T-helper 2 cell treated with Interferon-gamma antibody and Interleukin-4, amounts not matched to agents 100 ng/mL and 5 ng/mL, for 36 hours (primary cell): ENCODE data around the gene RAB3IL1. TPM values are rescaled to one million over a fixed set of nuclear protein-coding genes. Genes with fewer than 3 reads are reported as not detected.

ENCODE experiments used
- intact Hi-C: fragments of 100-400 bp; cut with micrococcal nuclease; formaldehyde crosslinking; loops from one replicate; pipeline ENCODE4 v1.15.1; 2023
- total RNA-seq: library from RNA; stranded (reverse); gene quantifications from 2 replicates; pipeline ENCODE4 v1.2.3, GENCODE V29; 2022

RAB3IL1 gene
- total RNA-seq, 1 donor from 2014 or later: not detected

DNA sequence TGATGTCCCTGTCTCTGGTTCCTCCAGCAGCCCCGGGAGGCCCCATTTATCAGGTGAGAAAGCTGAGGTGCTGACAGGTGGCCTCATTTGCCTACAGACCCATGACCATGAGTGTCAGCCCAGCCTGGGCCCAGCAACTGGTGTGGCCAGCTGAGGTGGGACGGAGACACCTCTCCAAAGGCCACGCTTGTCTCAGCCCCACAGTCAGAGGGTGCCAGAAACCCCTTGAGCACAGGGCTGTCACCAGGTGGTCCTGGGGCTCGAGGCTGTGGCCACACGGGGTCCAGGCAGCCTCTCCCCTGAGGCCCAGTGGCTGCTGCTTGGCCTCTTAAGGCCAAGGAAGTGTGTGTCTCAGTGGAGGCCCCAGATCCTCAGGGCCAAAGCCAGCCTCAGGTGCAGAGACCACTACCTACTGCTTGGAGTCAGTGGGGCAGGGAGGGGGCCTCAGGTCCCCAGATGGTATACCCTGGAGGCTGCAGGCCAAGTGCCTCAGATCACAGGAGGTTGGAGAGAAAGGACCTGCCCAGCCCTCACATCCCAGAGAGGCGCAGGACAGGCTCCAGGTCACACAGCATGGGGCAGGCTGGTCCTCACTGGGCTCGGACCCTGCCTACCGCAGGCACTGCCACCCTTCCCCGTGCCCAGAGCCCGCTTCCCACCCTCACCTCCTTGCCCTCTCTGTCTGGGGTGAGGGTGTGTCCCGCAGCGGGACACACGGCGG, 11.4 kb downstream of the RAB3IL1 start:
- intact Hi-C loops: no loop called here

- intact Hi-C loops: no loop called here
Observed at GRCh38 chr11:61905067-61905696, 12.2 kb downstream of the RAB3IL1 start.

DNA sequence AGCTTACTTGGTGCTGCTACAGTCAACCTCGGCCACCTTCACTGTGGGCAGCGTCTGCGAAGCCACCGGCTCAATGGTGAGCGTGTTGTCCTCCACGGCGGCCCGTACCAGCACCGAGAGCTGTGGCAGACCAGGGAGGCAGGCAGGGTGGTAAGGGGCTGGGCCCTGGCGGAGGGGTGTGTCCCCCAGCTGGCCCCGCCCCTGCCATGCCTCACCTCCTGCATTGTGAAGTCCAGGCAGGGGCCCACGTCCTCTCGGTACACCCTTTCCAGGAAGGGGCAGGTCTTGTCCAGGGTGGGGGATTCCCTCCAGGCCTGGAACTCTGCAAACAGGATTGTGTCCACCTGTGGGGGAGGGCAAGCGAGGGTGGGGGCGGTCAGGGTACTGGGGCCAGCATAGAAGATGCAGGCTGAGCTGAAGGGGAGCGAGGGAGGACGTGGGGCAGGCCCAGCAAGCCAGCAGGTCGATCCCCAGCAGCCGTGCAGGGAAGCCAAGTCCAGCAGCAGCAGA, 12.8 kb downstream of the RAB3IL1 start:
- intact Hi-C loops: no loop called here

DNA sequence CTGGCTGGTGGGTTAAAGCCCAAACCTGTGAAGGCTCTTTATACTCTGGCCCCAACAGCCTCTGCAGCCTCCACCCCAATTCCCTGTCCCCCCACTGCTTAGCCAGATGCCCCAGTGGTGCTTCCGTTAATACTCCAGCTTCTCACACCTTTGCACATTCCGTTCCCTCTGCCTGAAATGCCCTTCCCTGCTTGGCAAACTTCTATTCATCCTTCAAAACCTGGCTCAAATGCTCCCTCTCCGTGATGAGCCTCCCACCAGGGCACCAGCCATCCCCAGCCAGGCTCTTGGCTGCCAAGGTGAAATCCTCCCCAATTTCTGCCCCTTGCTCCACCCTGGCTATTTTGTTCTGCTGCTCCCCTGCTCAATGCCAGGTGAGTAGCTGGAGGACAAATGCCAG, 13.5 kb downstream of the RAB3IL1 start:
- intact Hi-C loops: no loop called here

- intact Hi-C loops: no loop called here
Observed at GRCh38 chr11:61902313-61902712, 15.1 kb downstream of the RAB3IL1 start.

- intact Hi-C loops: no loop called here
Observed at GRCh38 chr11:61901397-61901796, 16.0 kb downstream of the RAB3IL1 start.

- intact Hi-C loops: no loop called here
Observed at GRCh38 chr11:61900251-61900650, 17.1 kb downstream of the RAB3IL1 start.

- intact Hi-C loops: loop anchor here (1.0 kb wide), 4 partner anchors 8 to 209 kb away; partner anchors contain the start of gene FADS3
Observed at GRCh38 chr11:61899146-61899841, 18.1 kb downstream of the RAB3IL1 start.

GRCh38 chr11:61898247-61898582, 19.2 kb downstream of the RAB3IL1 start:
- intact Hi-C loops: no loop called here

GRCh38 chr11:61897387-61898246, 19.7 kb downstream of the RAB3IL1 start:
- intact Hi-C loops: no loop called here

GRCh38 chr11:61896665-61897386, 20.5 kb downstream of the RAB3IL1 start:
- intact Hi-C loops: no loop called here

DNA sequence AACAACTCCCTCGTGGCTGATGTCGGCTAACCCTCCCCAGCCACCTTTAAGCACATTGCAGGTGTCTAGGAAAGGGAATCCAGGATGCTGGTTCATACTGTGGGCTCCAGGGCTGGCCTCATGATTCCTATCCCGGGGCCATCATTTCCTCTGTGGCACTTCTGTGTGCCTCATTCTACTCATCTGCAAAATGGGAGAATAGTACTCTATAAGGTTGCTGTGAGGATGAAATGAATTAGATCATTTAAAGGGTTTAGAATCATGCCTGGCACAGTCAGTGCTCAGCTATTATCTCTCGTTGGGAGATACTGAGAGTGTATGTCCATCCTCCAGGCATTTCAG, 21.7 kb downstream of the RAB3IL1 start:
- intact Hi-C loops: no loop called here

DNA sequence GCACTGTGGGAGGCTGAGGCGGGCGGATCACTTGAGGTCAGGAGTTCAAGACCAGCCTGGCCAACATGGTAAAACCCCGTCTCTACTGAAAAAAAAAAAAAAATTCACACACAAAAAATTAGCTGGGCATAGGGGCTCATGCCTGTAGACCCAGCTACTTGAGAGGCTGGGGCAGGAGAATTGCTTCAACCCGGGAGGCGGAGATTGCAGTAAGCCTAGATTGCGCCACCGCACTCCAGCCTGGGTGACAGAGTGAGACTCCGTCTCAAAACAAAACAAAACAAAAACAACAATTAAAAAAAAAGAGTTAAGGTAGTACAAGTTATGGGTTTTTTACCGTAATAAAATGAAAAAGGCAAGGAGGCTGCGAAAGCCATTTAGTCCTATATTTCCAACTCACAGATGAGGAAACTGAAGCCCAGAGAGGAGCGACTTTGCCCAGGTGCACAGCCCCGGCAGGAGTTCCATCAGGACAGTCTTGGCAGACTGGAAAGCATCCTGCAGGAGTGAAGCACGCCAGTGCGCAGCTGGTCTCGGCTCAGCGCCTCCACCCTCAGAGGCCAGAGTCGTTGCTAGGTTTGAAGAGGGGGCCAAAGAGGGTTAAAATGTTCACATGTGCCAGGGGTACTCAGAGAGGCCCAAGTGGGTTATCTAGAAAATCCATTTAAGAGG, 22.2 kb downstream of the RAB3IL1 start:
- intact Hi-C loops: no loop called here

DNA sequence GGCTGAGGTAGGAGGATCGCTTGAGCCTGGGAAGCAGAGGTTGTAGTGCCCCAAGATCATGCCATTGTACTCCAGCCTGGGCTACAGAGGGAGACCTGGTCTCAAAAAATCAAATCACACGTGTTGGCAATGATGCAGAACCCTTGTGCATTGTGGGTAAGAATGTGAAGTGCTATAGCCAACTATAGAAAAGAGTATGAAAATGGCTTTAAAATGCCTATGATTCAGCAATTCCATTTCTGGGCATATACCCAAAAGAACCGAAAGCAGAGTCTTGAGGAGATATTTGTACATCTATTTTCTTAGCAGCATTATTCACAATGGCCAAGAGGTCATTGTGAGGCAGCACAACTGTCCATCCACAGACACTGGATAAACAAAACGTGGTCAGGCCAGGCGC, 23.4 kb downstream of the RAB3IL1 start:
- intact Hi-C loops: loop anchor here (5.0 kb wide), 1 partner anchor 62 kb away; no protein-coding TSS in a partner anchor

GRCh38 chr11:61892085-61892370, 25.3 kb downstream of the RAB3IL1 start:
- intact Hi-C loops: loop anchor here (5.0 kb wide), 1 partner anchor 60 kb away; no protein-coding TSS in a partner anchor

- intact Hi-C loops: loop anchor here (1.0 to 5.0 kb wide), 4 partner anchors 8 to 94 kb away; no protein-coding TSS in a partner anchor
Observed at GRCh38 chr11:61891331-61892084, 25.9 kb downstream of the RAB3IL1 start, which contains the start of gene FADS3. FADS3 (minus strand) TSS chr11:61891545; CDS start chr11:61891381, 164 bp downstream.

GRCh38 chr11:61890529-61891330, 26.6 kb downstream of the RAB3IL1 start:
- intact Hi-C loops: loop anchor here (1.0 to 5.0 kb wide), 4 partner anchors 9 to 93 kb away; no protein-coding TSS in a partner anchor

DNA sequence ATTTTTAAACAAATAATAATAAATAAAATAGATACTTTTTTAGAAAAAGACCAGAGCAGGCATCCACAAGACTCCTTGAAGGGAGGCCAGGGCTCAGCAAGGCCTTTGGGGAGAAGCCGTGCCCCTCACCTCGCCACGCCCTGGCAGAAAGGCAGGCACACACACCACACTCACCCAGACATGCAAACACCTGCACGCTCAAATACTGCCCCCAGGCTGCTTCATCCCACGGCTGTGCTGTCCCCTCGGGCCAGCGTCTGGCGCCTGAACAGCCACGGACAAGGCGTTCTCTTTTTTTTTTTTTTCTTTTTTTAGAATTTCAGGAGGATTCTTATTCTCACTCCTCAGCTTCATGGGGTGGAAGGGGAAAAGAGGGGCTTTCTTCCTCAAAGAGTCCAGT, 27.5 kb downstream of the RAB3IL1 start:
- intact Hi-C loops: loop anchor here (5.0 kb wide), 1 partner anchor 58 kb away; no protein-coding TSS in a partner anchor
